ENCODE measurements around the gene ATOX1.
"Not testable (repeated sequence)": the region's sequence is repeated elsewhere in the genome, so short reads cannot be mapped to it uniquely, and the experiment has no call there.

Gene ATOX1

GRCh38 chr5:151729597-151729996 lies 28.8 kb downstream of the ATOX1 start:
- not testable (repeated sequence) for DNase-seq

GRCh38 chr5:151724360-151724759 lies 34.1 kb downstream of the ATOX1 start:
- no peak for DNase-seq

GRCh38 chr5:151722546-151722945 lies 35.9 kb downstream of the ATOX1 start:
- no peak for DNase-seq

- DNase-seq: no peak
Observed at GRCh38 chr5:151721812-151722391, 36.5 kb downstream of the ATOX1 start.

- no peak for DNase-seq
Observed at GRCh38 chr5:151721087-151721646, 37.3 kb downstream of the ATOX1 start.

- DNase-seq: no peak
Observed at GRCh38 chr5:151720215-151720614, 38.2 kb downstream of the ATOX1 start.

GRCh38 chr5:151719228-151720000 lies 39.0 kb downstream of the ATOX1 start:
- DNase-seq: no peak

- no peak for DNase-seq
Observed at GRCh38 chr5:151718646-151719045, 39.8 kb downstream of the ATOX1 start.

- DNase-seq: no peak
Observed at GRCh38 chr5:151718153-151718552, 40.3 kb downstream of the ATOX1 start.

- DNase-seq: no peak
Observed at GRCh38 chr5:151717416-151717815, 41.0 kb downstream of the ATOX1 start.

GRCh38 chr5:151709109-151709735 lies 49.2 kb downstream of the ATOX1 start:
- no peak for DNase-seq

GRCh38 chr5:151708126-151708525 lies 50.3 kb downstream of the ATOX1 start:
- no peak for DNase-seq

GRCh38 chr5:151707567-151707966 lies 50.9 kb downstream of the ATOX1 start:
- DNase-seq: no peak

- DNase-seq: no peak
Observed at GRCh38 chr5:151706906-151707305, 51.5 kb downstream of the ATOX1 start.

GRCh38 chr5:151703780-151704179 lies 54.7 kb downstream of the ATOX1 start:
- no peak for DNase-seq

GRCh38 chr5:151703227-151703626 lies 55.2 kb downstream of the ATOX1 start:
- no peak for DNase-seq

GRCh38 chr5:151700820-151701219 lies 57.6 kb downstream of the ATOX1 start:
- no peak for DNase-seq

- no peak for DNase-seq
Observed at GRCh38 chr5:151700296-151700695, 58.1 kb downstream of the ATOX1 start.

GRCh38 chr5:151699071-151699901 lies 59.1 kb downstream of the ATOX1 start:
- DNase-seq: no peak

- not testable (repeated sequence) for DNase-seq
Observed at GRCh38 chr5:151698081-151698480, 60.4 kb downstream of the ATOX1 start.

- DNase-seq: no peak
Observed at GRCh38 chr5:151697452-151697851, 61.0 kb downstream of the ATOX1 start.

- no peak for DNase-seq
Observed at GRCh38 chr5:151696470-151697061, 61.9 kb downstream of the ATOX1 start.

- no peak for DNase-seq
Observed at GRCh38 chr5:151695464-151695863, 63.0 kb downstream of the ATOX1 start.
